Effector CD4-positive, alpha-beta T cell (primary cell): ENCODE measurements around the gene TRAIP.
"Not testable (repeated sequence)": the region's sequence is repeated elsewhere in the genome, so short reads cannot be mapped to it uniquely, and the experiment has no call there.

Source experiments
- DNase-seq: peaks from one replicate; pipeline ENCODE4 v3.0.0-alpha.2; 2020

The TRAIP gene

DNA sequence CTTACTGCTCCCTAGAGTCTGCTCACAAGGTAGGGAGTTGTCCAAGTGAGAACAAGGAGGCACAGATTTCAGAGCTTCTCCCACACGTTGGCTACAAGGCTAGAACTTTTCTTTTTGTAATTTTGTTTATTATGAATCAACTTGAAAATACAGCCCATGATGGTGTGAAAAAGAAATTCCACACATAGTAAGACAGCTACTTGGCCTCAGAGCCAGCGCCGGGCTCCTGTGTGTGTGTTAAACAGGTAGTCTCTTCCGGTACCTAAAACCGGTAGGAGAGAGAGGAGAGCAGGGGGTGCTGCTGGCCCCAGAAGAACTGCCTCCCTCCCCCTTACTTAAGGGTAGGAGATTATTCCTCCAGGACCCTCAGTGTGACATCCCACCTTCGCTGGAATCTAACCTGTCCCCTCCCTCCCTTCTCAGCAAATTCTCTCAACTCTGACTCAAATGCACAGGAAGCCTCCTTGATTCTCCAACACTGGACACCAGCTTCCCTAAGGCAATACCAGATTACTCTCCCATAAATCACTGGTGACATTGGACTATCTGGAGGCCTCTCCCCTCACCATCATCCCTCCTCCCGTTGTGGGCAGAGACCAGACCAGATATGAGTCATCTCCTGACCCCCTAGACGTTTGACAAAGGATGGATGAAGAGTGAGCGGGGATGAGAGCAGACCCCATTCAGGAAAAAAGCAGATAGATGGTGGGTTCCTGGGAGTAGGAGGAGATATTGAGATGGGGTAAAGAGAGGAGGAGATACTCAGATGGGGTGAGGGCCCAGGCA is 65.5 kb downstream of the TRAIP start:
- DNase-seq, result no peak

DNA sequence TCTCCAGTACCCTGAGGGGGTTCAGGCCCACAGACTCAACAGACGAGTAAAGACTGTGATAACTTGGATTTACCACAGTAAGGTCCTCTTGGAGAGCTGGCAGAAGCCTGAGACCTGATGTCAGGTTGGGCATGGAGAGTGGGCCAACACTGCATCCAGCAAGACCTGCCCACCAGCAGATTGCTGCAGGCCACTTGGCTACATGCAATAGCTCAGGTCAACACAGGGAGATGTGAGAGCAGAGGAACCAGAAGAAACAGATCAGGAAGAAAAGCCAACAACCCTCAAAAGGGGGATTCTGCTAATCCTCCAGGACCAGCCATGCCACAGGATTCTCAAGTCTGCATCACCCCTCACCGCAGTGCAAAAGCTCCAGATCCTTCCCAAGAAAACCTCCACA is 68.3 kb downstream of the TRAIP start:
- no peak for DNase-seq

DNA sequence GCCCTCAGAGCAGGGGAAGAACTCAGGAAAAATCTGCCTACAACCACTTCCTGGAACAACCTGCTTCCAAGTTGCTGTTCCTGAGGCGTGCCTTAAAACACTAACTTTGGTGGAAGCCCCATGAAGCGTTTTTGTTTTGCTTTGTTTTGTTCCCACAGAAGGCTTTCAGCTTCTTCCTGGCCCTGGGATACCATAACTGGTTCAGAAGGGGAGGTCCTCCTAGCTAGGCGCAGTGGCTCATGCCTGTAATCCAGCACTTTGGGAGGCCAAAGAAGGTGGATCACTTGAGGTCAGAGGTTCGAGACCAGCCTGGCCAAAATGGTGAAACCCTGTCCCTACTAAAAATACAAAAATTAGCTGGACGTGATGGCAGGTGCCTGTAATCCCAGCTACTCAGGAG is 68.8 kb downstream of the TRAIP start:
- DNase-seq, result no peak

DNA sequence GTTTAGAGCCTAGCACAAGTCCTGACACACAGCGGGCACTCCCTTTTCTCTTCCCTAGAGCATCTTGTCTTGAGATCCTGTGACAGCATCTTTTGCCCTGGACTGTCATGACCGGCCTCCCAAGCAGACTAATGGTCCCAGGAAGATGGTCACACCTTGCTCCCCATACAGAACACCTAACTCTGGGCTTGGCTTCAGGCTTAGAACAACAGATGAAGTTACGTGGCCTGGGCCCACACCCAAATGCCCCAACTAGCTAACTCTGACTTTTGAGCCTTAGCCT is 69.2 kb downstream of the TRAIP start:
- no peak for DNase-seq

DNA sequence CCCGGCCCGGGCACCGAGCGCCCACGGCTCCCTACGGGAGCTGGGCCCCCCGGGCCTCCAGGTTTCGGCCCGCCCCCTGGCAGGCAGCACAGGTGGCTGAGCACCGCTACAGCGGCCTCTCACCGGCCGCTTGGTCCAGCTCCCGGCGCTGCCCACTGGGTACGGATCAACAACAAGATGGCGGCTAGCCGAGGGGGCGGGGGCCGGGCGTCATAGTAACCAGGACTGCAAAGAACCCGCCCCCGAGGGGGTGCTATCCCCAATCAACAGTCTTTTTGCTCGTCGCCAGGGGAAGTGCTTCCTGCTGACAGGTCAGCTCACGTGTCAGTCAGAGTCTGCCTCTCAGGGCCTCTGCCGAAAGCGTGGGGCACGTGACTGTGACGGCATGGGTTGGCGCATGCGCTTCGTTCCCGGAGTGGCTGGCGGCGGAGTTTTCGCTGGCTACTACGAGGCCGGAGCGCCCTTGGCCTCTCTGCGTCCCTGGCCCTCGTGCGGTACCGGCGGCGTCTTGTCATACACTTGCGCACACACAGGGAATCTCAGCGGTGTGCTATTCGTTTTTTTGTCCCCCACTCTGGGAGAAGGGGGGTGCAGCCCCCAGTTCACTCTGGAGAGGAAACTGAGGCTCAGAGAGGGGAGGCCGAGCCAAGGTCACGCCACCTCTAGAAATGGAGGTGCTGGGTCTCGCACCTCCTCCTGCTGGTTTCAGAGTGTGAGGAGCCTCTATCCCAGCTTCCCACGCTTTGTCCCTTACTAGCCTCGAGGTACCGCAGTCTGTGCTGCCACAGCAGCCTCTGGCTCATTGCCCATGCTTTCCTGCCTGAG is 69.8 kb downstream of the TRAIP start, which contains the start of gene IP6K1:
IP6K1 (minus strand) TSS at position 186 of the 825 bp plus-strand sequence. CDS start 38,502 bp downstream, outside the sequence.
- DNase-seq, result peak; percentile 100

DNA sequence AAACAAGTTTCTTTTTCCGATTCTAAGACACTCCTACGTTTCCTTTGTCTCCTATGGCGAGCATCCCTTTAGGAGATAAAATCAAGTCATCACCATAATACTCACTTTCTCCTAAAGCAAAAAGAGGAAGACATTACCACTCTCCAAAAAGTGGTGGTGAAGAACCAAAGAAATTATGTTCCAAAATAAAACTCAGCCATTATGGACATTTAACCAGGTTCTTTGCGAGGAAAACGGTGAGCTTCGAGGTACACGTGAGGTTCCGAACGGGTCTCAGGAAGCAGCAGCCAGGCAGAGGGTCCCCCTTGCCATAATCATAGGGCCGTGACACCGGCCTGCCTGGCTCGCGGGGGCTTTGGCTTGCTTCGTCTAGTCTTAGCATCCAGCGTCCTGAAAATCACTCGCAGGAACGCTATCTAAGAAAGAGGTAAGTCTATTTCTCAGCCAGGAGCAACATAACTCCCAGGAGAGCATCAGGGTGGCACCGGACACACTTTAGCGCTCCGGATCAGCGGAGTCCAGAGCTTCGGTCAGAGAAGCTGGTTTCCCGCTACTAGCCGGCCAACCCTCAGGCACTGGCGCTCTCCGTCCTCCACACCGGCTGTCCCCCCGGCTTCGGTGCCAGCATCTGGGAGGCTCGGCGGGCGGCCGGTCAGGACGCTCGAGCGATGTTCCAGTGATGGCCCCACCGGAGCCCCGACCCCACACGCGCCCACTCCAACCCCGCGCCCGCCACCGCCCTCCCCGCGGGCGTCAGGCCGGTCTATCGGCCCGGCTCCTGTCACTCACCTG is 70.6 kb downstream of the TRAIP start:
- peak; percentile 24 for DNase-seq

DNA sequence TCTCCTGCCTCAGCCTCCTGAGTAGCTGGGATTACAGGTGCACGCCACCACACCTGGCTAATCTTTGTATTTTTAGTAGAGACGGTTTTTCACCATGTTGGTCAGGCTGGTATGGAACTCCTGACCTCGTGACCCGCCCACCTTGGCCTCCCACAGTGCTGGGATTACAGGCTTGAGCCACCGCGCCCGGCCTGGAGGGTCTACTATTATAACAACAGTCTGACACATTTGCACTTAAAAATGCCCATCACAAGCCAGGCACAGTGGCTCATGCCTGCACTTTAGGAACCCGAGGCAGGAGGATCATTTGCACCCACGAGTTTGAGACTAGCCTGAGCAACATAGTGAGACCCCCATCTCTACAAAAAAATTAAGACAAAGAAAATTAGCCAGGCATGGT is 74.1 kb downstream of the TRAIP start:
- not testable (repeated sequence) for DNase-seq

DNA sequence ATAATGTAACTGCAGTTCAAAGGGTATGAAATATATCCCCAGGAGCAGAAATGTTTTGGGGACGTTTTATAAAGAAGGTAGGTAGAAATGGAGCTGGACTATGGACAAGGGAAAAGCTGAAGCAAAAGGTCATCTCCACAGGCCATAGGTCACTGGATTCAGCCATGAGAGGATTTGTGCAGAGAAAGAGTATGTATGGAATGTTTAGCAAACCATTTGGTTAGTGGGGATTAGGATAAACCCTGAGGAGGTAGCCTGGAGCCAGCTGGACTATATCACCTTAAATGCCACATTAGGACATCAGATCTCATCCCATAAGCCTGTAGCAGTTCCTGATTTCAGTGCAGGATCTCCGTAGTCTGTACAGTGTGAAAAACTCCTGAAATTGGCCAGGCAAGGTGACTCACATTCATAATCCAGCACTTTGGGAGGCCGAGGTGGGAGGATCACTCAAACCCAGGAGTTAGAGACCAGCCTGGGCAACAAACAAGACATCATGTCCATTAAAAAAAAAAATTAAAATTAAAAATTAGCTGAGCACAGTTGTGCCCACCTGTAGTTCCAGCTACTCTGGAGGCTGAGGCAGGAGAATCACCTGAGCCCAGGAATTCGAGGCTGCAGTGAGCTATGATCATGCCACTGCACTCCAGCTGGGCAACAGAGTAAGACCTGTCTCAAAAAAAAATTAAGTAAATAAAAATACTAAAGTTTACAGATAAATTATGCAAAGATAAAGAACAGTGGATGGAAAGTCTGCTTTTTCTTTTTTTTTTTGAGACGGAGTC is 74.8 kb downstream of the TRAIP start:
- no peak for DNase-seq

DNA sequence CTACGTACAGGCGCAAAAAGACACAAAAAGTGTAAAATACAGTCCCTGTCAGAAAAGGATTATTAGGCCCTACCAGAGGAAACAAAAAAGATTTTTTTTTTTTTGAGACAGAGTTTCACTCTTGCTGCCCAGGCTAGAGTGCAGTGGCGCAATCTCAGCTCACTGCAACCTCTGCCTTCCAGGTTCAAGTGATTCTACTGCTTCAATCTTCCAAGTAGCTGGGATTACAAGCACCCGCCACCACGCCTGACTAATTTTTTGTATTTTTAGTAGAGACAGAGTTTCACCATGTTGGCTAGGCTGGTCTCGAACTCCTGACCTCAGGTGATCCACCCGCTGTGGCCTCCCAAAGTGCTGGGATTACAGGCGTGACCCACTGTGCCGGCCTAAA is 75.4 kb downstream of the TRAIP start:
- not testable (repeated sequence) for DNase-seq

DNA sequence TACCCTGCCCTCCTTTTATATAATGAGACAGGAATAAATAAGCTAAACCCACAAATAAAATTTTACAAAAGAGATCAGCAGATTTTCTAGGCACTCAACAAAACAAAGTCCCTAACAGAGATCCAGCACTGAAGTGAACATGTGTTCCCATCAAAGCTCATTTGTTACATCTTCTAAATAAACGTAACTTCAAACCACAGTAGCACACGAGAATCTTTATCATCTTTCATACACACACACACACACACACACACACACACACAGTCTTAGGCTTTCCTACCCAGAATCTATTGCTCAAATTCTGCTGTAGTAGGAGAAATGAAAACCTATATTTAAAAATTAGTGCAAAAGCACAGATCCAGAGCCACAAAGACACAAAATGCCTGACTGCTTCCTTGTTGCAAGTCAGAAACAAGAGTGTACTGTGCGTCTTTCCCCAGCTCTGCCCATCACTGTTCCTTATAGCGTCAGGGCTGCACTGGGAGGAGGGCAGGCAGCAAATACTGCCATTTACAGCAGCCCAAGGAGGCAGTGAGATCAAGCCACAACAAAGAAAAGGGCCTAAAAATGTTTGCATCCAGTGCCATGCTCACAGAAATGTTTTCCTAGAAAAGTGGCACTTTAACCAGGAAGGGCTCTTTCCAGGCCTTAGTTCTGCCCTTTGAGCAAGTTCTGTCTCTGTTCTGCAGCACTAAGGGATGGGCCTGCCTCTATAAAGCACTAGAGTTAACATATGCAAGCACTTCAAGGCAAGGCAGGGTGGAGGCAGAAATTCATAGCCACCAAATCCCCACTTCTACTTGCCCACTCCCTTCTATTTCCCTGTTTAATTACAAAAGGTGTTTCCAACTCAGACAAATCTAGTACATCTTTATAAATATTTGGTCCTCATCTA is 76.0 kb downstream of the TRAIP start:
- no peak for DNase-seq

DNA sequence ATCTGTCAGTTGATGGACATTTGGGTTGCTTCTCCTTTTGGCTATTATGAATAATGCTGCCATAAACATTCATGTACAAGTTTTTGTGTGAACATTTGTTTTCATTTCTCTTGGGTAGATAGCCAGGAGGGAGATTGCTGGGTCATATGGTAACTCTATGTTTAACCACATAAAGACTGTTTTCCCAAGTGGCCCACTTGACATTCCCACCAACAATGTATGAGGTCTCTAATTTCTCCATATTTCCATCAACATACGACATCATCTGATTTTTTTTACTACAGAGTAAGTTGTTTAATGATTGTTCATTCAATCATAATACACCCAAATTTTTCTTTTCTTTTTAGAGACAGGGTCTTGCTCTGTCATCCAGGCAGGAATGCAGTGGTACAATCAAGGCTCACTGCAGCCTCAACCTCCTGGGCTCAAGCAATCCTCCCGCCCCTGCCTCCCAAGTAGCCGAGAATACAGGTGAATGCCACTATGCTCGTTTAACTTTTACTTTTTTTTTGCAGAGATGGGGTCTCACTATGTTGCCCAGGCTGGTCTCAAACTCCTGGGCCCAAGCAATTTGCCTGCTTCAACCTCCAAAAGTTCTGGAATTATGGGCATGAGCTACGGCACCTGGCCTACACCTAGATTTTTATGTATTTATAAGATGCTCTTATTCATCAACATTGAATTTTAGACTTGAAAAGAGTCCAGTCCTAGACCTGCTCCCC is 76.8 kb downstream of the TRAIP start:
- no peak for DNase-seq
